ENCODE results near the gene PMM1. TPM values are rescaled to one million over a fixed set of nuclear protein-coding genes. Genes with fewer than 3 reads are reported as not detected.

PMM1 gene
- total RNA-seq, 1 experiment from 2014 or later, result 26.8 TPM

GRCh38 chr22:41543854-41544670 is 45.6 kb downstream of the PMM1 start, which contains the start of gene POLR3H:
TSS of gene POLR3H (minus strand) at chr22:41544470. CDS start at chr22:41544101, 369 bp downstream.
- TSS peak; percentile 50 for BruUV-seq (replicated peaks)
- intact Hi-C loops (cut with micrococcal nuclease; ENCODE audit: unreplicated experiment), result loop anchor here (5.0 kb wide), 1 partner anchor 53 kb away; no protein-coding TSS in a partner anchor
- DNase-seq (ENCODE audit: low spot score), result peak; percentile 99
- TF ChIP-seq CTCF (conservative IDR thresholded peaks at IDR 0.05; ENCODE audit: low read depth, low read length), result peak; percentile 73
- no peak for TF ChIP-seq EZH2 (IDR thresholded peaks at IDR 0.05; ENCODE audit: borderline replicate concordance, low read depth, low read length, poor library complexity, severe bottlenecking)
- no peaks in the 10 kb centered on the region for H3K9me3 ChIP-seq (ENCODE audit: low read depth, low read length, poor library complexity, severe bottlenecking)
- ChIA-PET CTCF (interaction anchor here (0.5 to 1.1 kb wide), 4 partner anchors 46 to 144 kb away, joined by 3 to 5 read pairs (median 4); partner anchors contain the start of genes PMM1 and XRCC6), POLR2A (ENCODE audit: low non-redundant PET) (interaction anchor here (0.7 kb wide), 1 partner anchor 496 kb away, joined by 3 read pairs; no protein-coding TSS in a partner anchor)
- peaks cover 8% of the 10 kb centered on the region for H3K4me1 ChIP-seq (ENCODE audit: insufficient read depth, low read length, poor library complexity, severe bottlenecking)
- H3K27me3 ChIP-seq (replicated peaks; ENCODE audit: insufficient read depth, low read depth, low read length, poor library complexity), result no peaks in the 10 kb centered on the region
- H3K4me3 ChIP-seq (ENCODE audit: low read depth, low read length, poor library complexity, severe bottlenecking), result peak within 1 kb of the TSS; percentile 98
- peak within 1 kb of the TSS; percentile 96 for H3K27ac ChIP-seq (ENCODE audit: low read depth, low read length, poor library complexity, severe bottlenecking)
- H3K36me3 ChIP-seq (ENCODE audit: insufficient read depth, low read length, poor library complexity, severe bottlenecking), result peaks cover 16% of the 10 kb centered on the region

DNA sequence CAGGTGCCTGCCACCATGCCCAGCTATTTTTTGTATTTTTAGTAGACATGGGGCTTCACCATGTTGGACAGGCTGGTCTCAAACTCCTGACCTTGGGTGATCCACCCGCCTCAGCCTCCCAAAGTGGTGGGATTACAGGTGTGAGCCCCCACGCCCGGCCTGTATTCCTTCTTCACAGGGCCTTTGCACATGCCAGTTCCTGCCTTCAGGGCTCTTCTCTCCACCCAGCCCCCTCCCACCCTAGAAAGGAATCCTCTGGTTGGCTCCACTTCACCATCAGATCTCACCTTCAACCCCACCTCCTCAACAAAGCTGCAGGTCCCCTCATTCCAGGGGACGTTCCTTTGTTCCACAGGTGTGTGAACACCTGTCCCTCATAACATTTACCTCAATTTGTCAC is 47.4 kb downstream of the PMM1 start:
- no peaks in the 10 kb centered on the region for H3K9me3 ChIP-seq (ENCODE audit: low read depth, low read length, poor library complexity, severe bottlenecking)
- DNase-seq (ENCODE audit: low spot score), result no peak
- TF ChIP-seq CTCF (conservative IDR thresholded peaks at IDR 0.05; ENCODE audit: low read depth, low read length), result no peak
- TF ChIP-seq EZH2 (IDR thresholded peaks at IDR 0.05; ENCODE audit: borderline replicate concordance, low read depth, low read length, poor library complexity, severe bottlenecking), result no peak
- ChIA-PET CTCF (interaction anchor here (0.6 kb wide), 1 partner anchor 222 kb away, joined by 3 read pairs; no protein-coding TSS in a partner anchor), POLR2A (ENCODE audit: low non-redundant PET) (no interaction called here)
- H3K4me1 ChIP-seq (ENCODE audit: insufficient read depth, low read length, poor library complexity, severe bottlenecking), result peaks cover 8% of the 10 kb centered on the region
- peaks cover 25% of the 10 kb centered on the region for H3K36me3 ChIP-seq (ENCODE audit: insufficient read depth, low read length, poor library complexity, severe bottlenecking)
- H3K27me3 ChIP-seq (replicated peaks; ENCODE audit: insufficient read depth, low read depth, low read length, poor library complexity), result no peaks in the 10 kb centered on the region
- intact Hi-C loops (cut with micrococcal nuclease; ENCODE audit: unreplicated experiment), result loop anchor here (5.0 kb wide), 1 partner anchor 55 kb away; no protein-coding TSS in a partner anchor
- H3K4me3 ChIP-seq (ENCODE audit: low read depth, low read length, poor library complexity, severe bottlenecking), result peak overlapping the region; percentile 98
- no peak overlapping the region for H3K27ac ChIP-seq (ENCODE audit: low read depth, low read length, poor library complexity, severe bottlenecking)
- no TSS peak for BruUV-seq (replicated peaks)

GRCh38 chr22:41541484-41541883 is 48.2 kb downstream of the PMM1 start:
- H3K4me3 ChIP-seq (ENCODE audit: low read depth, low read length, poor library complexity, severe bottlenecking), result no peak overlapping the region
- POLR2A ChIA-PET (ENCODE audit: low non-redundant PET), result no interaction called here
- H3K27ac ChIP-seq (ENCODE audit: low read depth, low read length, poor library complexity, severe bottlenecking), result no peak overlapping the region
- no peaks in the 10 kb centered on the region for H3K9me3 ChIP-seq (ENCODE audit: low read depth, low read length, poor library complexity, severe bottlenecking)
- CTCF ChIA-PET, result no interaction called here
- DNase-seq (ENCODE audit: low spot score), result no peak
- intact Hi-C loops (cut with micrococcal nuclease; ENCODE audit: unreplicated experiment), result loop anchor here (5.0 kb wide), 1 partner anchor 56 kb away; no protein-coding TSS in a partner anchor
- H3K4me1 ChIP-seq (ENCODE audit: insufficient read depth, low read length, poor library complexity, severe bottlenecking), result peaks cover 8% of the 10 kb centered on the region
- H3K27me3 ChIP-seq (replicated peaks; ENCODE audit: insufficient read depth, low read depth, low read length, poor library complexity), result no peaks in the 10 kb centered on the region
- BruUV-seq (replicated peaks), result no TSS peak
- H3K36me3 ChIP-seq (ENCODE audit: insufficient read depth, low read length, poor library complexity, severe bottlenecking), result peaks cover 31% of the 10 kb centered on the region
- TF ChIP-seq EZH2 (IDR thresholded peaks at IDR 0.05; ENCODE audit: borderline replicate concordance, low read depth, low read length, poor library complexity, severe bottlenecking), result no peak
- no peak for TF ChIP-seq CTCF (conservative IDR thresholded peaks at IDR 0.05; ENCODE audit: low read depth, low read length)
